Right lobe of liver (tissue), 6 donors: ENCODE results near the gene LPIN1. TPM values are rescaled to one million over a fixed set of nuclear protein-coding genes. Genes with fewer than 3 reads are reported as not detected.
A peak's percentile ranks its signal among the peaks of the same experiment; 100 is the strongest.

ENCODE experiments used
- ATAC-seq, 4 donors: fragments of 200-7000 bp; cut with Tn5 transposase; one replicate each; pipeline ENCODE4 v1.9.1; 2020; ENCODE audit warnings: mild to moderate bottlenecking in 4 of 4, moderate library complexity in 4 of 4
- DNase-seq, 3 donors: peaks; one replicate each; pipeline ENCODE4 v3.0.0-alpha.2; 2020
- H3K27ac ChIP-seq, 3 donors: fragments of 200-600 bp; one replicate each; pipeline ENCODE4 v1.8.0; 2022
- H3K27me3 ChIP-seq, 2 donors: fragments of 200-600 bp; one replicate each; pipeline ENCODE4 v1.8.0; 2022
- H3K36me3 ChIP-seq, 4 donors: fragments of 200-600 bp; sonication (generic) in 1 of 4; one replicate each; pipeline versions ENCODE4 v1.5.1 to v1.8.0; 2017 to 2022; ENCODE audit warnings: control low read depth in 1 of 4
- H3K4me1 ChIP-seq, 4 donors: fragments of 200-600 bp; sonication (generic) in 1 of 4; one replicate each; pipeline versions ENCODE4 v1.5.1 to v1.8.0; 2017 to 2022; ENCODE audit warnings: control low read depth in 1 of 4
- H3K4me3 ChIP-seq, 3 donors: fragments of 200-600 bp; one replicate each; pipeline ENCODE4 v1.8.0; 2022
- H3K9me3 ChIP-seq, 4 donors: fragments of 200-600 bp; sonication (generic) in 1 of 4; one replicate each; pipeline versions ENCODE4 v1.5.1 to v1.8.0; 2017 to 2022; ENCODE audit warnings: control low read depth in 1 of 4
- CTCF ChIP-seq, 4 donors: fragments of 200-600 bp in 3 of 4; fragments of 450-650 bp in 1 of 4; IDR thresholded peaks; one replicate each; pipeline versions ENCODE4 v1.5.1 to v1.8.0; 2016 to 2022; ENCODE audit warnings: antibody characterized with exemption in 4 of 4, mild to moderate bottlenecking in 2 of 4
- POLR2A ChIP-seq: fragments of 450-650 bp; IDR thresholded peaks from one replicate; pipeline ENCODE4 v1.6.1; 2017; ENCODE audit warnings: antibody characterized with exemption, mild to moderate bottlenecking
- WGBS: methylation state at CpG from one replicate; pipeline ENCODE4 v1.1.6; 2018; ENCODE audit warnings: low coverage, low lambda C conversion rate; ENCODE audit not compliant: insufficient coverage; ENCODE audit errors: missing lambda C conversion rate; 5-methylcytosine and 5-hydroxymethylcytosine counted together
- intact Hi-C, 2 donors: fragments of 100-400 bp; cut with DNase I; formaldehyde crosslinking; loops; one replicate each; pipeline versions ENCODE4 v1.11.2 to v1.14.1; 2022
- total RNA-seq, 6 experiments: library from RNA; depleted of rRNA in 2 of 6; stranded (reverse); fragments of >200 nt in 2 of 6; fragmentation: NEBNext Ultra II Directional in 3 of 6; extraction: Animal tissue kit (Norgen Biotek cat#: 25700) in 3 of 6; gene quantifications; one replicate each; pipeline versions ENCODE4 v1.1.0 to v1.2.4, GENCODE V29; 2016 to 2023
- donor health status: DM: no; HTN: yes; CAD: no.
- donor health status: DM: no; HTN: no; CAD: no.
- donor health status: DM: no; HTN: no; CAD: no.
- donor health status: DM: no; HTN: yes; CAD: no.
- donor health status: DM: no; HTN: yes; CAD: no.

LPIN1 gene
- total RNA-seq, 6 experiments from 2014 or later, result 17.3 to 58.7 (median 29.1) TPM

DNA sequence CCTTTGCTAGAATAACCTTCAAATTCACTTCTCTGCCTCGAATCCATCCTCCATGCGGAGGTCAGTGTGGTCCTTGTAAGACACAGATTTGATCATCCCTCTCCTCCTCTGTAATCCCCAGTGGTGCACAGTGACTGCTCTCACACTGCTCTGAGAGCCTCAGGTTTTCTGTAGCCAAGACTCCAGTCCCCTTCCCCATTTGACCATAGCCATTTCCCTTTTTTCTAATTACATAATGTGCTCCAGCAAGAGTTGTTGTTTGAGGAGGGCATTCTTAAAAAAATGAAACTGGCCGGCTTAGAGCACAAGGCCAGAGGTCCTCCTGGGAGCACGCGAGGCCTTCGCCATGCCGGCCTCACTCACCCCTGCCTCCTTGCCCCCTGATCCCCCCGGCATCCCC lies 34.7 kb upstream of the LPIN1 start:
- Histone ChIP-seq H3K4me3 (no peak overlapping the region), H3K27me3 (no peaks in the 10 kb centered on the region), H3K36me3 (no peaks in the 10 kb centered on the region), H3K4me1 (peaks cover 0 to 17% (median 10%) of the 10 kb centered on the region in 4 donors), H3K27ac (no peak overlapping the region), H3K9me3 (no peaks in the 10 kb centered on the region)
- no peak for DNase-seq
- ATAC-seq, result no peak
- TF ChIP-seq CTCF (IDR thresholded peaks at IDR 0.05) (no peak), POLR2A (no peak)
- WGBS, result 80% methylated on average over 7 of the region's 8 CpGs
- intact Hi-C loops, result no loop called here

DNA sequence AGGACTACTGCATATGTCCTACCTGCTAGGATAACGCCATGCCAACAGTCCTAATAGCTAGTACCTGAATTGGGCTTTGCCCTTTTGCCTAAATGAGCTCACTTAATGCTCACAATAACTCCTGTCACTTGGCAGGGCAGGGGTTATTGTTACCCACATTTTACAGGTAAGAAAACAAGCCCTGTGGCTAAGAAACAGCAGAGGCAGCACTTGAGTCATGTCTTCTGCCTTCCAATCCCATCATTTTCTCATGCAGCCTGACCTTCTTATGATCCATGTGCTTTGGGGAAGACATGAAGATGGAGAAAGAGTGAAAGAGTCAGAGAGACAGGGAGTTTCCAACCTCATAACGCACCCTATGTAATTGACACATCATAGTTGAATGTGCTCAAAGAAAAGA lies 33.6 kb upstream of the LPIN1 start:
- TF ChIP-seq POLR2A, result no peak
- Histone ChIP-seq H3K36me3 (no peaks in the 10 kb centered on the region), H3K27me3 (no peaks in the 10 kb centered on the region), H3K4me3 (no peak overlapping the region), H3K4me1 (peaks cover 0 to 27% (median 18%) of the 10 kb centered on the region in 4 donors), H3K9me3 (no peaks in the 10 kb centered on the region), H3K27ac (no peak overlapping the region)
- DNase-seq (no peak), ATAC-seq (no peak)
- intact Hi-C loops, result no loop called here
- WGBS, result 89% methylated on average over 1 of the region's 2 CpGs

DNA sequence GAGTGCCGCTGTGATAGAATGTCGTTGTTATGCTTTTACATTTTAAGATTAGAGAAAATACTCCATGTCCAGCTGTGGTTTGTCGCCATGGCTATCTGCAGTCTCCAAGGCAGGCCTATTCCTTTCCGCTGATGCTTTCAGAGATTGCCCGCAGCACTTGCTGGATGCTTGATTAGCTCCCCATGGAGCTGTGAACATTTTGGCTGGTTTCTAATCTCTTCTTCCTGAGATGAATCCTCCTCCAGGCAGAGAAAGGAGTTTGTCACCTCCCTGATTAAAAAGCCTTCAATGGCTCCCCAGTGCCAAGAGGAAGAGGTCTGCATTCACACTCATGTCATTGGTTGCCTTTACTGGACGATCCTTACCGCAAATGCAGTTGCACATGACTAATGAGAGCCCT lies 32.6 kb upstream of the LPIN1 start:
- no peaks in the 10 kb centered on the region for H3K36me3 ChIP-seq
- ATAC-seq (no peak), DNase-seq (no peak)
- no peak overlapping the region for H3K27ac ChIP-seq
- H3K4me3 ChIP-seq, result no peak overlapping the region
- no peaks in the 10 kb centered on the region for H3K27me3 ChIP-seq
- TF ChIP-seq CTCF (IDR thresholded peaks at IDR 0.05), result no peak
- no peak for TF ChIP-seq POLR2A
- peaks cover 0 to 36% (median 19%) of the 10 kb centered on the region in 4 donors for H3K4me1 ChIP-seq
- no peaks in the 10 kb centered on the region for H3K9me3 ChIP-seq
- 93% methylated on average over 5 of the region's 7 CpGs for WGBS
- intact Hi-C loops, result no loop called here

GRCh38 chr2:11715987-11716652 lies 30.3 kb upstream of the LPIN1 start:
- Histone ChIP-seq H3K36me3 (no peaks in the 10 kb centered on the region), H3K4me3 (peak overlapping the region; percentile 31 to 54 (median 49)), H3K4me1 (peaks cover 0 to 39% (median 15%) of the 10 kb centered on the region in 4 donors), H3K27ac (peak overlapping the region; percentile 86 to 93 (median 91)), H3K27me3 (no peaks in the 10 kb centered on the region), H3K9me3 (no peaks in the 10 kb centered on the region)
- peak; percentile 88 to 94 (median 94) for DNase-seq
- TF ChIP-seq CTCF (IDR thresholded peaks at IDR 0.05), result peak; percentile 12 to 32 (median 24)
- TF ChIP-seq POLR2A, result peak; percentile 42
- intact Hi-C loops, result no loop called here
- 37% methylated on average over 9 of the region's 12 CpGs for WGBS
- peak; percentile 90 to 94 (median 94) for ATAC-seq

GRCh38 chr2:11716689-11717321 lies 29.6 kb upstream of the LPIN1 start:
- DNase-seq (peak in 1 of 3 donors; percentile 63), ATAC-seq (peak; percentile 56 to 76 (median 64))
- Histone ChIP-seq H3K27me3 (no peaks in the 10 kb centered on the region), H3K9me3 (no peaks in the 10 kb centered on the region), H3K4me1 (peaks cover 0 to 38% (median 14%) of the 10 kb centered on the region in 4 donors), H3K4me3 (peak overlapping the region; percentile 31 to 54 (median 49)), H3K27ac (peak overlapping the region; percentile 86 to 93 (median 91)), H3K36me3 (no peaks in the 10 kb centered on the region)
- intact Hi-C loops, result no loop called here
- WGBS, result 24% methylated on average over 8 of the region's 8 CpGs
- no peak for TF ChIP-seq CTCF (IDR thresholded peaks at IDR 0.05)
